ENCODE results near the gene SYT5. TPM values are rescaled to one million over a fixed set of nuclear protein-coding genes. Genes with fewer than 3 reads are reported as not detected.
"Not testable (repeated sequence)": the region's sequence is repeated elsewhere in the genome, so short reads cannot be mapped to it uniquely, and the experiment has no call there.

SYT5 gene
- total and polyA plus RNA-seq, 2 experiments from 2014 or later, result 0.12 TPM; not detected in 1

DNA sequence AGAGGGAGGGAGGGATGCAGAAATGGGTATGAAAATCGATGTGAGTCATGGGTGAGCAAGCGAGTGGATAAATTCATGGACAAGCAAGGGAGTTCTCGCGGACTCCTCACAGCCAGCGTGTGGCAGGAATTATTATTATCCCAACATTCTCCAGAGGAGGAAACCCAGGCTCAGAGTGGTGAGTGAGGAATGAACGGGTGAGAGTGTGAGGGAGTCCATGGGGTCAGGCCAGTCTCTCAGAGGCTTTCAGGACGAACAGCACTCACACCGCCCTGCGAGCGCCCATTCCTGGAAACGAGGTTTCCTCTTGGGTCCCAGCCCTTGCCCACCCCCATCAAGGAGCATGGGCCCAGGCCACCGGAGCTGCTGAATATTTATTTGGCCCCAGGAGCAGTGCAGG, 7.3 kb downstream of the SYT5 start:
- Histone ChIP-seq H3K27ac (no peak overlapping the region), H3K36me3 (no peaks in the 10 kb centered on the region), H3K9me3 (ENCODE audit: low read depth) (no peaks in the 10 kb centered on the region), H3K4me1 (ENCODE audit: low read depth) (no peaks in the 10 kb centered on the region), H3K4me3 (no peak overlapping the region), H3K27me3 (peaks cover 94% of the 10 kb centered on the region)
- TF ChIP-seq, protein P1, sequence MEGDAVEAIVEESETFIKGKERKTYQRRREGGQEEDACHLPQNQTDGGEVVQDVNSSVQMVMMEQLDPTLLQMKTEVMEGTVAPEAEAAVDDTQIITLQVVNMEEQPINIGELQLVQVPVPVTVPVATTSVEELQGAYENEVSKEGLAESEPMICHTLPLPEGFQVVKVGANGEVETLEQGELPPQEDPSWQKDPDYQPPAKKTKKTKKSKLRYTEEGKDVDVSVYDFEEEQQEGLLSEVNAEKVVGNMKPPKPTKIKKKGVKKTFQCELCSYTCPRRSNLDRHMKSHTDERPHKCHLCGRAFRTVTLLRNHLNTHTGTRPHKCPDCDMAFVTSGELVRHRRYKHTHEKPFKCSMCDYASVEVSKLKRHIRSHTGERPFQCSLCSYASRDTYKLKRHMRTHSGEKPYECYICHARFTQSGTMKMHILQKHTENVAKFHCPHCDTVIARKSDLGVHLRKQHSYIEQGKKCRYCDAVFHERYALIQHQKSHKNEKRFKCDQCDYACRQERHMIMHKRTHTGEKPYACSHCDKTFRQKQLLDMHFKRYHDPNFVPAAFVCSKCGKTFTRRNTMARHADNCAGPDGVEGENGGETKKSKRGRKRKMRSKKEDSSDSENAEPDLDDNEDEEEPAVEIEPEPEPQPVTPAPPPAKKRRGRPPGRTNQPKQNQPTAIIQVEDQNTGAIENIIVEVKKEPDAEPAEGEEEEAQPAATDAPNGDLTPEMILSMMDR (IDR thresholded peaks at IDR 0.05; ENCODE audit: low read depth, low read length), result no peak
- DNase-seq (ENCODE audit: low read depth in 1 of 2, low spot score in 1 of 2), result peak in 1 of 2 donors; percentile 52

DNA sequence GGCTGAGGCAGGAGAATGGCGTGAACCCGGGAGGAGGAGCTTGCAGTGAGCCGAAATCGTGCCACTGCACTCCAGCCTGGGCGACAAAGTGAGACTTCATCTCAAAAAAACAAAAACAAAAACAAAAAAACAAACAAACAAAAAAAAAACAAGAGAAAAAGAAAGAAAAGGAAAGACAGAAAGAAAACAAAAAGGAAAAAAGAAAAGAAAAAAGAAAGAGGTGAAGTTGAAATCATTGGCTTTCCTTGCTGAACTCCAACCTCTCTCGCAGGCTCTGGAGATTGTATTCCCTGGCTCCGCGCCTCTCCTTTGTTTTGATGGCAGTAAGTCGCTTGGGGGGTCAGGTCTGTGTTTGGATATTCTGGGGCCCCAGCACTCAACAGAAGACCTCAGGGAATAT, 7.8 kb downstream of the SYT5 start:
- H3K4me1 ChIP-seq (ENCODE audit: low read depth); H3K36me3 ChIP-seq; DNase-seq (ENCODE audit: low read depth in 1 of 2, low spot score in 1 of 2); H3K4me3 ChIP-seq; H3K27ac ChIP-seq; H3K9me3 ChIP-seq (ENCODE audit: low read depth): not testable (repeated sequence)
- peaks cover 90% of the 10 kb centered on the region for H3K27me3 ChIP-seq

DNA sequence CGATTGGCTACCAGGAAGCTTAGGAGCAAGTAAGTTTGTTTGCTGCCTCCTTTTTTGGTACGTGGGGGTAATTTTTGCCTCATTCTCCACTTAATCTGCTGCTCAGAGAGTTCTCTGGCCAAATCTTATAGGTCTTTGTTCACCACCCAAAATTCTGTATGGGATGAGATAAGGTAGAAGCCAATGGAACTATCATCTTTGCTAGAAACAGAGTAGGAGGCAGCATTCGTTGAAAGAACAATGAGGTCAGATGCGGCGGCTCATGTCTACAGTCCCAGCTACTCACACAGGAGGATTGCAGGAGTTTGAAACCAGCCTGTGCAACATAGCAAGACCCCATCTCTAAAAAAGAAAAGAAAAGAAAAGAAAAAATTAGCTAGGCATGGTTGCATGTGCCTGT, 8.6 kb downstream of the SYT5 start:
- H3K27ac ChIP-seq, result no peak overlapping the region
- no peaks in the 10 kb centered on the region for H3K36me3 ChIP-seq
- no peaks in the 10 kb centered on the region for H3K4me1 ChIP-seq (ENCODE audit: low read depth)
- no peak for DNase-seq (ENCODE audit: low read depth in 1 of 2, low spot score in 1 of 2)
- H3K9me3 ChIP-seq (ENCODE audit: low read depth), result no peaks in the 10 kb centered on the region
- TF ChIP-seq, protein P1 (IDR thresholded peaks at IDR 0.05; ENCODE audit: low read depth, low read length), result no peak
- H3K27me3 ChIP-seq, result peaks cover 81% of the 10 kb centered on the region
- H3K4me3 ChIP-seq, result no peak overlapping the region

DNA sequence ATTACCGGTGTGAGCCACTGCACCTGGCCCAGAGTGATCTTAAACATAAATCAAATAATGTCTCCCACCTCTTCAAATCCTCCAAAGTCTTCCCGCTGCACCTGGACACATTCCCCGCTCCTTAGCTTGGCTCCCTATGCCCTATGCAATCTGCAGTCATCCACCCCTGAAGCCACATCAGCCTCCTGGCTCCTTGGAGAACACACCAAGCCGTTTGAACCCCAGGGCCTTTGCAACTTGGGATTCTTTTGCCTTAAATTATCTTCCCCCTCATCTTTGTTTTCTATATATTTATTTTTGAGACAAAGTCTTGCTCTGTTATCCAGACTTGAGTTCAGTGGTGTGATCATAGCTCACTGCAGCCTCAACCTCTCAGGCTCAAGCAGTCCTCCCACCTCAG, 11.0 kb downstream of the SYT5 start:
- Histone ChIP-seq H3K4me1 (ENCODE audit: low read depth) (no peaks in the 10 kb centered on the region), H3K36me3 (no peaks in the 10 kb centered on the region), H3K27ac (no peak overlapping the region), H3K9me3 (ENCODE audit: low read depth) (no peaks in the 10 kb centered on the region), H3K27me3 (peaks cover 58% of the 10 kb centered on the region), H3K4me3 (no peak overlapping the region)
- TF ChIP-seq, protein P1 (IDR thresholded peaks at IDR 0.05; ENCODE audit: low read depth, low read length), result no peak
- DNase-seq (ENCODE audit: low read depth in 1 of 2, low spot score in 1 of 2), result no peak

DNA sequence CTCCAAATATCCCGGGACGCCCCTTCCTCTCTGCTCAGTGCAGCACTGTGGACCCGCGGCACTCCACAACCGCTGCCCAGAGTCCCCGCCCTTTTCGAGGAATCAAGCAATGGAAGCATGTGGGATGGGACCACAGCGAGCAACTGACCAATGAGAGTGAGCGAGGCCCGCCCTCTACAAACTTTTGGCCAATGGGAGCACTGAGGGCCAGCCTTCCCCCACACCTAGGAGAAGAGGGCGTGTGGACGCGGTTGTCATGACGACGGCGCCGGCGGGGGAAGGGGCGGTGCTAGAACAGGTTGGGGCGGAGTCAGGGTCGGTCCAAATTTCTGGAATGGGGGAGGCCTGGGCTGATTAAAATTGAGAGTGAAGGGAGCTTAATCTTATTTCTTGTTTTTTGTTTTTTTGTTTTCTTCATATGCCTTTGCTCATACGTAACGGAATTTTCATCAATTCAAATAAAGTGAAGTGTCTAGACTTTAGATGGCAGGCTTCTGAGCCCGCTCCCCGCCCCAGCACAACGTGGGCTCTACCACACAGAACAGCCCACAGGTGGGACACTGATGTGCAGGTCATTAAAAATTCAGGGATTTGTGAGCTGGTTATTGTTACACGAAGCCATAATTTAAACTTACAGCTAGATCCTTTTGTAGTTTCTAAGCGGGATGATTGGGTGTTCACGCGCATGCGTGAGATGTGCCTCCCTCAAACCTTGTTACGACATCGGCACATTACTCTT, 13.4 kb downstream of the SYT5 start, which contains the start of gene DNAAF3:
Gene DNAAF3, minus strand, starts transcription at position 84 of the 739 bp plus-strand sequence. CDS start 200 bp downstream, outside the sequence.
- H3K27me3 ChIP-seq, result peaks cover 45% of the 10 kb centered on the region
- H3K4me1 ChIP-seq (ENCODE audit: low read depth), result no peaks in the 10 kb centered on the region
- TF ChIP-seq, protein P1 (IDR thresholded peaks at IDR 0.05; ENCODE audit: low read depth, low read length), result no peak
- peak within 1 kb of the TSS; percentile 41 for H3K4me3 ChIP-seq
- peak within 1 kb of the TSS; percentile 17 for H3K27ac ChIP-seq
- H3K9me3 ChIP-seq (ENCODE audit: low read depth), result no peaks in the 10 kb centered on the region
- H3K36me3 ChIP-seq, result no peaks in the 10 kb centered on the region
- peak; percentile 98 for DNase-seq (ENCODE audit: low read depth in 1 of 2, low spot score in 1 of 2)

DNA sequence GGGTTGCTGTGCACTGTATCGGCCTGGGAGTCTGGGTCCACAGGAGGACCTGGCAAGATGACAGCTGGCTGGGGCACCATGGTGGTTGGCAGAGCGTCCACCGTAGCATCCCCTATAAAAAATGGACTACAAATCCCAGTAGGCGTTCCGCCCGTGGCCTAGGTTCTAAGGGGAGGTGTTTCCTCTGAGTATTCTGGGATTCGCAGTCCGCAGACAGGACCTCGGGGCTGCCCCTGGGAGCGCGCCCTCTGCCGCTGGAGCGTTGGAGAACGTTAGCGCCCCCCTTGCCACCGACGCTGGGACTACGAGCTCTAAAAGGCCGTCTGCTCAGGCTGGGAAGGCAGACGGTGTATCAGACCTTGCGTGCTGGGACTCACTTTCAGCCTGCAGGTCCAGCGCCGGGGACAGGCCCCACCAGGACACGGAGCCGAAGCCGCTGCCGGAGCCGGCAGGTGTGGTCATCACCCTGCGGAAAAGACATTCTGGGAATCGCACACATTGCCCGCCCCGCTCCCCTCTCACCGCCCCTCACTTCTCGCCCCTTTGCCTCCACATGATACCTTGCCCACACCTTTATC, 14.0 kb downstream of the SYT5 start:
- Histone ChIP-seq H3K4me3 (peak overlapping the region; percentile 41), H3K36me3 (no peaks in the 10 kb centered on the region), H3K4me1 (ENCODE audit: low read depth) (no peaks in the 10 kb centered on the region), H3K27ac (no peak overlapping the region), H3K9me3 (ENCODE audit: low read depth) (no peaks in the 10 kb centered on the region), H3K27me3 (peaks cover 45% of the 10 kb centered on the region)
- DNase-seq (ENCODE audit: low read depth in 1 of 2, low spot score in 1 of 2), result peak; percentile 83 to 91
- TF ChIP-seq, protein P1 (IDR thresholded peaks at IDR 0.05; ENCODE audit: low read depth, low read length), result peak; percentile 70

Measured in cardiac muscle cell (in vitro differentiated cells and primary cell).